ENCODE results near the gene RAMP3.

The RAMP3 gene

GRCh38 chr7:45165857-45166256, 8.3 kb downstream of the RAMP3 start:
- H3K4me1 ChIP-seq (ENCODE audit: control insufficient read depth, insufficient read depth, low read length, unreplicated experiment), result no peaks in the 10 kb centered on the region
- H3K4me3 ChIP-seq (ENCODE audit: low read depth, low read length), result no peak overlapping the region
- no peak overlapping the region for H3K27ac ChIP-seq (ENCODE audit: low read depth, low read length)
- H2AFZ ChIP-seq (ENCODE audit: low read length, unreplicated experiment), result no peak overlapping the region
- H3K27me3 ChIP-seq (ENCODE audit: insufficient read depth, low read length), result peaks cover 18% of the 10 kb centered on the region
- no peaks in the 10 kb centered on the region for H3K79me2 ChIP-seq (ENCODE audit: control insufficient read depth, insufficient read depth, low read length, unreplicated experiment)
- no peaks in the 10 kb centered on the region for H3K36me3 ChIP-seq (ENCODE audit: insufficient read depth, low read length)

GRCh38 chr7:45171946-45172345, 14.4 kb downstream of the RAMP3 start:
- Histone ChIP-seq H3K27ac (ENCODE audit: low read depth, low read length) (no peak overlapping the region), H2AFZ (ENCODE audit: low read length, unreplicated experiment) (no peak overlapping the region), H3K36me3 (ENCODE audit: insufficient read depth, low read length) (no peaks in the 10 kb centered on the region), H3K4me1 (ENCODE audit: control insufficient read depth, insufficient read depth, low read length, unreplicated experiment) (no peaks in the 10 kb centered on the region), H3K27me3 (ENCODE audit: insufficient read depth, low read length) (peaks cover 19% of the 10 kb centered on the region; the same call in 1 of the 2 replicates), H3K79me2 (ENCODE audit: control insufficient read depth, insufficient read depth, low read length, unreplicated experiment) (no peaks in the 10 kb centered on the region), H3K4me3 (ENCODE audit: low read depth, low read length) (no peak overlapping the region)

DNA sequence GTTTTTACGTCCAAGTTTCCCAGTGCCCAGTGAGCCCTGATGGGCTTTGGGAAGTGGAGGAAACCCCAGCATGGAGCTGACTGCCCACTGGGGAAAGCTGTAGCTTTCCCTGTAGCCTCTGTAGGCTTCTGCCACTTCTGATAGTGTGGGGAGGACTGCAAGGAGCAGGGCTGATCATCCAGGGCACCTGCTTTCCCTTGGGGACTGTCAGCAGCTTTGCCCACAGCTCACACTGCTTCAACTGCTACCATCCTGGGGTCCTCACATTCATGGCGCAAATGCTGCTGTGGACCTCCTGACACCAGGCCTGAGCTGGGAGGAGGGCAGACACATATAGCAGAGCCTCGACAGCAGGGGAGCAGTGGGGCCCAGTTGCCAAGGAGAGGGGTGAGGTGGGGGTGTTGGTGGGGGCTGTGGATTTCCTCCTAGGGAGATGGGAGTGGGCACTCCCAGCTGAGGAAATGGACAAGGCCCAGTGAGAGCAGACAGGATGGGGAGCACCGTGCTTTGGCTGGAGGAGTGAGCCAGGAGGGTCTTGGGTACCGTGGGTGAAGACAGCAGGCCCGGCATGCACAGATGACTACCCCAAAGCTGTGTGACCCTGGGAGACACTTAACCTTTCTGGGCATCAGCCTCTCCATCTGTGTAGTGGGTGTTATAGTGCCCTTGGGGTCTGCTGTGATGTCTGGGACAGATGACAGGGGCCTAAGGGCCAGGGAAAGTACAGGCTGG, 16.2 kb downstream of the RAMP3 start:
- Histone ChIP-seq H2AFZ (ENCODE audit: low read length, unreplicated experiment) (no peak overlapping the region), H3K4me3 (ENCODE audit: low read depth, low read length) (no peak overlapping the region), H3K4me1 (ENCODE audit: control insufficient read depth, insufficient read depth, low read length, unreplicated experiment) (no peaks in the 10 kb centered on the region), H3K27ac (ENCODE audit: low read depth, low read length) (no peak overlapping the region), H3K79me2 (ENCODE audit: control insufficient read depth, insufficient read depth, low read length, unreplicated experiment) (no peaks in the 10 kb centered on the region), H3K27me3 (ENCODE audit: insufficient read depth, low read length) (peaks cover 19% of the 10 kb centered on the region; the same call in 1 of the 2 replicates), H3K36me3 (ENCODE audit: insufficient read depth, low read length) (no peaks in the 10 kb centered on the region)

DNA sequence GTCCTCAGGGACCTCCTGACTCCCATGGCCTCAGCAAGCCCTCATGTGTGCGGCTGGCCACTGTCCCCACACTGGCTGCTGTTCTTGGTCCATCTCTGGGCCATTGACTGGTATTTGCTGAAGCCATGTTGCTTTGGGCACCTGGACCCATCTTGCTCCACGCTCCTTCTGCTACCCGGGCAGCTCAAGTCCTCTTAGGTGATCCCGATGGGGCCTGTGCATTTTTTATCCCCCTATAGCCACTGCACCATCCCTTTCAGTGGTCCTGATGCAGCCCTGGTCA, 16.7 kb downstream of the RAMP3 start:
- Histone ChIP-seq H3K4me1 (ENCODE audit: control insufficient read depth, insufficient read depth, low read length, unreplicated experiment) (no peaks in the 10 kb centered on the region), H3K4me3 (ENCODE audit: low read depth, low read length) (no peak overlapping the region), H3K27me3 (ENCODE audit: insufficient read depth, low read length) (peaks cover 15% of the 10 kb centered on the region; the same call in 1 of the 2 replicates), H3K36me3 (ENCODE audit: insufficient read depth, low read length) (no peaks in the 10 kb centered on the region), H3K27ac (ENCODE audit: low read depth, low read length) (no peak overlapping the region), H2AFZ (ENCODE audit: low read length, unreplicated experiment) (no peak overlapping the region), H3K79me2 (ENCODE audit: control insufficient read depth, insufficient read depth, low read length, unreplicated experiment) (no peaks in the 10 kb centered on the region)

- no peak overlapping the region for H3K4me3 ChIP-seq (ENCODE audit: low read depth, low read length)
- H3K27me3 ChIP-seq (ENCODE audit: insufficient read depth, low read length), result peaks cover 15% of the 10 kb centered on the region
- H3K36me3 ChIP-seq (ENCODE audit: insufficient read depth, low read length), result no peaks in the 10 kb centered on the region
- no peak overlapping the region for H2AFZ ChIP-seq (ENCODE audit: low read length, unreplicated experiment)
- H3K27ac ChIP-seq (ENCODE audit: low read depth, low read length), result no peak overlapping the region
- no peaks in the 10 kb centered on the region for H3K4me1 ChIP-seq (ENCODE audit: control insufficient read depth, insufficient read depth, low read length, unreplicated experiment)
- H3K79me2 ChIP-seq (ENCODE audit: control insufficient read depth, insufficient read depth, low read length, unreplicated experiment), result no peaks in the 10 kb centered on the region
Measured at GRCh38 chr7:45174966-45175765, 17.6 kb downstream of the RAMP3 start.

DNA sequence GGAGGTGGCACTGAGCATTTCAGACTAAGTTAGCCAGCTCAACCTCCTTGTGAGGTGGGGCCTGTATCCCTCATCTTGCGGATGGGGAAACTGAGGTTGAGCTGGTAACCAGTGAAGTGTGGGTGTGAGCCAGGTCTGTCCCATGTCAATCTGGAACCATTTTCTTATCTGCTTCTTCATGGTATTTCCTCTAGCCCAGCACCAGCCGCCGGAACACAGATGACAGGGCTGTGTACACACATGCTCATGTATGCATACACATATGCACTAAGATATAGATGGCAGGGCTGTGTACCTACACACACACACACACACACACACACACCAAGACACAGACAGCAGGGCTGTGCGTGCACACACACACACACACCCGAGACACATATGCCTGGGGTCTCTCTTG, 18.5 kb downstream of the RAMP3 start:
- H3K4me3 ChIP-seq (ENCODE audit: low read depth, low read length), result no peak overlapping the region
- no peak overlapping the region for H3K27ac ChIP-seq (ENCODE audit: low read depth, low read length)
- H3K27me3 ChIP-seq (ENCODE audit: insufficient read depth, low read length), result peaks cover 20% of the 10 kb centered on the region
- H3K79me2 ChIP-seq (ENCODE audit: control insufficient read depth, insufficient read depth, low read length, unreplicated experiment), result no peaks in the 10 kb centered on the region
- no peaks in the 10 kb centered on the region for H3K4me1 ChIP-seq (ENCODE audit: control insufficient read depth, insufficient read depth, low read length, unreplicated experiment)
- no peaks in the 10 kb centered on the region for H3K36me3 ChIP-seq (ENCODE audit: insufficient read depth, low read length)
- no peak overlapping the region for H2AFZ ChIP-seq (ENCODE audit: low read length, unreplicated experiment)

- H3K4me3 ChIP-seq (ENCODE audit: low read depth, low read length), result no peak overlapping the region
- no peaks in the 10 kb centered on the region for H3K36me3 ChIP-seq (ENCODE audit: insufficient read depth, low read length)
- peaks cover 17% of the 10 kb centered on the region for H3K27me3 ChIP-seq (ENCODE audit: insufficient read depth, low read length)
- H3K27ac ChIP-seq (ENCODE audit: low read depth, low read length), result no peak overlapping the region
- no peaks in the 10 kb centered on the region for H3K4me1 ChIP-seq (ENCODE audit: control insufficient read depth, insufficient read depth, low read length, unreplicated experiment)
- no peaks in the 10 kb centered on the region for H3K79me2 ChIP-seq (ENCODE audit: control insufficient read depth, insufficient read depth, low read length, unreplicated experiment)
- H2AFZ ChIP-seq (ENCODE audit: low read length, unreplicated experiment), result no peak overlapping the region
Measured at GRCh38 chr7:45176886-45177731, 19.5 kb downstream of the RAMP3 start.

GRCh38 chr7:45177801-45178200, 20.2 kb downstream of the RAMP3 start:
- H3K4me1 ChIP-seq (ENCODE audit: control insufficient read depth, insufficient read depth, low read length, unreplicated experiment), result no peaks in the 10 kb centered on the region
- H3K4me3 ChIP-seq (ENCODE audit: low read depth, low read length), result no peak overlapping the region
- H3K27ac ChIP-seq (ENCODE audit: low read depth, low read length), result no peak overlapping the region
- H3K27me3 ChIP-seq (ENCODE audit: insufficient read depth, low read length), result peaks cover 15% of the 10 kb centered on the region
- H3K36me3 ChIP-seq (ENCODE audit: insufficient read depth, low read length), result no peaks in the 10 kb centered on the region
- no peaks in the 10 kb centered on the region for H3K79me2 ChIP-seq (ENCODE audit: control insufficient read depth, insufficient read depth, low read length, unreplicated experiment)
- H2AFZ ChIP-seq (ENCODE audit: low read length, unreplicated experiment), result no peak overlapping the region

GRCh38 chr7:45178241-45179225, 20.9 kb downstream of the RAMP3 start:
- Histone ChIP-seq H3K27ac (ENCODE audit: low read depth, low read length) (no peak overlapping the region), H3K36me3 (ENCODE audit: insufficient read depth, low read length) (no peaks in the 10 kb centered on the region), H3K4me3 (ENCODE audit: low read depth, low read length) (no peak overlapping the region), H3K4me1 (ENCODE audit: control insufficient read depth, insufficient read depth, low read length, unreplicated experiment) (no peaks in the 10 kb centered on the region), H3K27me3 (ENCODE audit: insufficient read depth, low read length) (peaks cover 15% of the 10 kb centered on the region), H2AFZ (ENCODE audit: low read length, unreplicated experiment) (no peak overlapping the region), H3K79me2 (ENCODE audit: control insufficient read depth, insufficient read depth, low read length, unreplicated experiment) (no peaks in the 10 kb centered on the region)

DNA sequence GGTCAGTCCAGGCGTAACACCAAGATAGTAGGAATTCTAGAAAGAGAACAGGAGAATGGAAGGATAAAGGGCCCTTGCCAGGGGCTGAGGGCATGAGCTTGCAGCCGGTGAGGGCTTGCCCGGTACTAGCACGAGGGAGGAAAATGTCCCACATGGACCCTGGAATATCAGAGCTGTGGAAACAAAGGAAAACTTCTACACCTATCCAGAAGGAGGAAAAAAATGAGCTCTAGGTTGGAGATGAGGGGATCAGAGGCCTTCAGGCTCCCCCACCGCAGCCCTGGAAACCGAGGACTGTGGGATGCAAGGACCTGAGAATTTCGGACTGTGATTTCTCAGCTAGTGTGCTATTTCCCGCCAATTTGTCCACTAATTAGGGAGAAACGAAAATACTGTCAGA, 22.1 kb downstream of the RAMP3 start:
- H3K27me3 ChIP-seq (ENCODE audit: insufficient read depth, low read length), result peaks cover 15% of the 10 kb centered on the region
- no peaks in the 10 kb centered on the region for H3K4me1 ChIP-seq (ENCODE audit: control insufficient read depth, insufficient read depth, low read length, unreplicated experiment)
- H3K36me3 ChIP-seq (ENCODE audit: insufficient read depth, low read length), result no peaks in the 10 kb centered on the region
- no peak overlapping the region for H2AFZ ChIP-seq (ENCODE audit: low read length, unreplicated experiment)
- no peaks in the 10 kb centered on the region for H3K79me2 ChIP-seq (ENCODE audit: control insufficient read depth, insufficient read depth, low read length, unreplicated experiment)
- no peak overlapping the region for H3K27ac ChIP-seq (ENCODE audit: low read depth, low read length)
- H3K4me3 ChIP-seq (ENCODE audit: low read depth, low read length), result no peak overlapping the region

Measured in ACC112 (cell line).